HFF-Myc (cell line): ENCODE results near the gene GALNT9.

Source experiments
- DNase-seq: peaks from one replicate; pipeline ENCODE4 v3.0.0-alpha.2; 2011; ENCODE audit warnings: low read depth; ENCODE audit errors: extremely low read depth
- H3K4me3 ChIP-seq: replicated peaks from 2 replicates; pipeline ENCODE4 v1.5.1; 2011; ENCODE audit warnings: low read depth, mild to moderate bottlenecking, control low read depth, low read length
- TF ChIP-seq, protein P1 (sequence below): IDR thresholded peaks from 2 replicates; pipeline ENCODE4 v1.5.1; 2012; ENCODE audit warnings: mild to moderate bottlenecking, low read depth, low read length, control low read depth; ENCODE audit errors: missing control alignments

Gene GALNT9

DNA sequence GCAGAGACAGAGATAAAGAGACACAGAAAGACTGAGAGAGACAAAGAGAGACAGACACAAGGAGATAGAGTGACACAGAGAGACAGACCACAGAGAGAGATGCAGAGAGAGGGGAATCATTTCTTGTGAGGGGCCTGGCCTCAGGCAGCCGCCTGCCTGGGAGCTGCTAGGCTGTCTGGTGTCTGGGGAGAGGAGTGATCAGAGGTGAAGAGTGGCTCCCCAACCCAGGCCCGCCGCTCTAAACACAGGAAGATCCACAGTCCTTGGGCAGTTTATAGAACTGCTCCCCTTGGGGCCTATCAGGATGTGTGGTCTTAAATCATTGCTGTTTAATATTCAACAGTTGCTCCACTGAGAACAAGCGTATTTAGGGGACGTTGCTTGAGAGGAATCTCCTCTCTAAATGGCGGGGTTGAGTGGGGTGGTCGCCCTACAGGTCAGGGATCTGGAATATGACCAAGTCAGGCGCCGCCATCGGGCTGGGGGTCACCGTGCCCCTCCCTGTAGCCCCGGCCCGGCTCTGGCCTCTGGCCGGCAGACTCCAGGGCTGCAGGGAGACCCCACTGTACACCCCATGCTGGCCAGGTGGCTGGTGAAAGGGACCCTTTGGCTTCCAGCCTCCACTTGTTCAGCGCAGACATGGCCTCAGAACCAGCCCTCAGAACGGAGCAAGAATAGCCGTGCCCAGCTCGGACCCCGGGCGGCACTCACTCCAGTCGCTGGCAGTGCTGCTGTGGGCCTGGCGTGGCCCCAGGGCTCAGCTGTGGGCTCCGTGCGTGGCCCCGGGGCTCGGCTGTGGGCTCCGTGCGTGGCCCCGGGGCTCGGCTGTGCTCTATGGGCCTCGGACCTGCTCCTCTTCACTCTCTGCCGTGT lies 89.4 kb downstream of the GALNT9 start:
- TF ChIP-seq, protein P1, sequence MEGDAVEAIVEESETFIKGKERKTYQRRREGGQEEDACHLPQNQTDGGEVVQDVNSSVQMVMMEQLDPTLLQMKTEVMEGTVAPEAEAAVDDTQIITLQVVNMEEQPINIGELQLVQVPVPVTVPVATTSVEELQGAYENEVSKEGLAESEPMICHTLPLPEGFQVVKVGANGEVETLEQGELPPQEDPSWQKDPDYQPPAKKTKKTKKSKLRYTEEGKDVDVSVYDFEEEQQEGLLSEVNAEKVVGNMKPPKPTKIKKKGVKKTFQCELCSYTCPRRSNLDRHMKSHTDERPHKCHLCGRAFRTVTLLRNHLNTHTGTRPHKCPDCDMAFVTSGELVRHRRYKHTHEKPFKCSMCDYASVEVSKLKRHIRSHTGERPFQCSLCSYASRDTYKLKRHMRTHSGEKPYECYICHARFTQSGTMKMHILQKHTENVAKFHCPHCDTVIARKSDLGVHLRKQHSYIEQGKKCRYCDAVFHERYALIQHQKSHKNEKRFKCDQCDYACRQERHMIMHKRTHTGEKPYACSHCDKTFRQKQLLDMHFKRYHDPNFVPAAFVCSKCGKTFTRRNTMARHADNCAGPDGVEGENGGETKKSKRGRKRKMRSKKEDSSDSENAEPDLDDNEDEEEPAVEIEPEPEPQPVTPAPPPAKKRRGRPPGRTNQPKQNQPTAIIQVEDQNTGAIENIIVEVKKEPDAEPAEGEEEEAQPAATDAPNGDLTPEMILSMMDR = no peak
- DNase-seq = no peak

DNA sequence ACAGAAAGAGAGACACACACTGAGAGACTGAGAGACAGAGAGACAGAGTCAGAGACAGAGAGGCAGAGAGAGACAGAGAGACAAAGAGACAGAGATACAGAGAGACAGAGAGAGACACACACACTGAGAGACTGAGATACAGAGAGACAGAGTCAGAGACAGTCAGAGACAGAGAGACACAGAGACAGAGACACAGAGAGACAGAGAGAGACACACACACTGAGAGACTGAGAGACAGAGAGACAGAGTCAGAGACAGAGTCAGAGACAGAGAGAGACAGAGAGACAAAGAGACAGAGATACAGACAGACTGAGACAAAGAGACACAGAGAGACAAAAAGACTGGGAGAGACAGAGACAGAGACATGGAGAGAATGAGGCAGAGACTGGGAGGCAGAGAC lies 90.0 kb downstream of the GALNT9 start:
- TF ChIP-seq, protein P1 = no peak
- no peak overlapping the region for H3K4me3 ChIP-seq
- no peak for DNase-seq

More for the DNA sequence above, 89.4 kb downstream of the GALNT9 start:
- no peak overlapping the region for H3K4me3 ChIP-seq

DNA sequence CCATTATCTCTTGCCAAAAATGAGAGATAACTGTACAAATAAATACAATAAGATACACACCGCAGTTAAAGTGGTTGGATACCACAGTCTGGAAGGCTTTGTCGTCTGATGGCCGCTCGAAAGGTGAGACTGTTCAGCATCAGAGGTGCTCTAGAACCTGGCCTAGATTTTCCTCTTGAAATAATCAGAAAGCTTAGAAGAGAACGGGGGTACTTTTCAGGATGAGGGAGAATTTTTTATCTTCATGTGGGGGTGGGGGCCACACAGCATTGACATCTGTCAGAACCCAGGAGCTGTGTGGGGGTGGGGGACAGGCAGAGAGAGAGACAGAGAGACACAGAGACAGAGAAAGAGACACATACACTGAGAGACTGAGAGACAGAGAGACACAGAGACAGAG lies 90.5 kb downstream of the GALNT9 start:
- DNase-seq = no peak
- no peak overlapping the region for H3K4me3 ChIP-seq
- TF ChIP-seq, protein P1 = no peak

DNA sequence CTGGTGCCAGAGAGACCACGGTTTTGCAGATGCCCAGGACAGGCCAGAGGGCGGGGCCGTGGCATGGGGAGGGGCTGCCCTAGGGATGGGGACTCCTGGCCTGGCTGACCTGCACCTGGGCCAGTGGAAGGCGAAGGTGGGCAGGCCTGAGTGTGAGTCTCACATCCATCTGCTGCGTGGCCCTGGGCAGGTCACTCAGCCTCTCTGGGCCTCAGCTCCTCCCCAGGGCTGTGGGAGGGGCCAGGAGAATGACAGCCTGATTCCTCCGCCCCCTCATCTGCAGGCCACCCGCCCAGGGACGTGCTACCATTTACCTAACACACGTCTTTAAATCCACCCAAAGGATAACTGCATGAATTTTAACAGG lies 90.9 kb downstream of the GALNT9 start:
- no peak overlapping the region for H3K4me3 ChIP-seq
- TF ChIP-seq, protein P1 = no peak
- DNase-seq = no peak

DNA sequence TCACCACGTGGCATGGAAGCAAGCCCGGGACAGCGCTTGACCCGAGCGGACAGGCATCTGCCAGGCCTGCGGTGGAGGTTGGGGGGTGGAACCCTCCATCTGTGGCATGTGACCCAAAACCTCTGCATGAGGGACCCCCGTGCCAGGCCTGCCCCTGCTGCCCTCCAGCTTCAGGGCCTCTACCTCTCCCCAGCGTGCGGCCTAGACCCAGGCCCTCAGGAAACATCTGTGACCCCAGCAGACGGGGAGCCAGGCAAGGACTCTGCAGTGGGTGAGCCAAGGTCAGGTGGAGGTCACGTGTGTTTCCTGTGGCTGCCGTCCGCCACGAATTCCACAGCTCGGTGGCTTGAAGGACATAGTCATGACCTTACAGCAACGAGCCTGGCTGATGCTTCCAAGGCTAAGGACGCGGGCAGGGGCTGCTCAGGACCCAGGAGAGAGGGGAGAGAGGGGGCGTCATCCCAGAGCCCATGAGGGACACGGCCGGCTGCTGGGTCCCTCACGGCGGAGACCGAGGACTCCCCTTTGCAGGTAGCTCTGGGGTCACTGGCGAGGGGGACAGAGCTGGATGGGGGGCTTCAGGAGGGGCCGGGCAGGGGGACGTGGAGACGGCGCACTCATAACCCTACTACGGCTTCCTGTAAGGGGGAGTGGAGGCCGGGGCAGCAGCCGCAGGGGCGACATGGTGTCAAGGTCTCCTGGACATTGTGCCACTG lies 91.5 kb downstream of the GALNT9 start:
- no peak overlapping the region for H3K4me3 ChIP-seq
- no peak for DNase-seq
- TF ChIP-seq, protein P1 = no peak

DNA sequence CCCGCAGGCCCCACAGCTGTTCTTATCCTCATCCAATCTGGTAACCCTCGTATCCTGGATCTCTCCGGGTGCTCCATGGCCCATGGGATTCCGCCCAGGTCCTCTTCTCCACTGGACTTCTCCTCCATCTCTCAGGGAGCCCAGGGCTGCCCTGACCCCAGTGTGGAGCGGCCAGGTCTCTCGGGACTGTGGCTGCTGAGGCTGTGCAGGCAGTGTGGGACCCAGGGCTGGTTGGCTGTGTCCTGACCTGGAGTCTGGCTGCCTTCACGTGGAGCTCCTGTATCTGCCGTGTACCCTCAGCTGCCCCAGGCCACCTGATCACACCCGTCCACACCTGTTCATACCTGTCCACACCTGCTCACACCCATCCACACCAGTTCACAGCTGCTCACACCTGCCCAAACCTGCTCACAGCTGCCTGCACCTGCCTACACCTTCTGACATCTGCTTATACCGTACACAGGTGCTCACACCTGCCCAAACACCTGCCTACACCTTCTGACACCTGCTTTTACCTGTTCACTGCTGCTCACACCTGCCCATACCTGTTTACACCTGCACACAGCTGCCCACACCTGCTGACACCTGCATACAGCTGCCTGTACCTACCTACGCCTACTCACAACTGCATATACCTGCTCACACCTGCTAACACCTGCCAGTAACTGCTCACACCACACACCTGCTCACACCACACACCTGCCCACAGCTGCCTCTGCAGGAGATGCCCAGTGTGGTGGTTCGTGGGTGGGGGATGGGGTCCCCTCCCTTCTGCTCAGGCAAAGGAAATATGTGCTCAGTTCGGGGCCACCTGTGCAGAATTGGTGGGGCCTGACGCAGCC lies 92.2 kb downstream of the GALNT9 start:
- TF ChIP-seq, protein P1 = no peak
- DNase-seq = no peak
- H3K4me3 ChIP-seq = no peak overlapping the region
